ENCODE results near the gene HIGD1A. TPM values are rescaled to one million over a fixed set of nuclear protein-coding genes. Genes with fewer than 3 reads are reported as not detected.
A peak's percentile ranks its signal among the peaks of the same experiment; 100 is the strongest.

The HIGD1A gene
- total and polyA plus RNA-seq, 7 donors: 81.0 to 169 (median 118) TPM

GRCh38 chr3:42831321-42831713, 27.0 kb upstream of the HIGD1A start:
- H3K4me3 ChIP-seq: no peak overlapping the region
- H3K36me3 ChIP-seq (ENCODE audit: insufficient read depth in 1 of 2, low read depth in 1 of 2): no peaks in the 10 kb centered on the region
- peak; percentile 62 for TF ChIP-seq CTCF (IDR thresholded peaks at IDR 0.05)
- peaks cover 4% of the 10 kb centered on the region for H3K4me1 ChIP-seq
- intact Hi-C loops (cut with DNase I): loop anchor here in 1 of 2 donors (2.0 kb wide), 1 partner anchor 49 kb away; no protein-coding TSS in a partner anchor
- H3K27me3 ChIP-seq (ENCODE audit: insufficient read depth in 3 of 3, low read length in 2 of 3): no peaks in the 10 kb centered on the region
- 11 to 14% (median 14%) methylated on average over 3 of the region's 3 CpGs for WGBS, 3 donors
- H3K27ac ChIP-seq: no peak overlapping the region
- peak; percentile 64 to 69 for DNase-seq
- ATAC-seq: peak; percentile 49 to 84 (median 73)
- no peaks in the 10 kb centered on the region for H3K9me3 ChIP-seq

- ATAC-seq: peak in 3 of 4 donors; percentile 46 to 61 (median 57)
- Histone ChIP-seq H3K27me3 (ENCODE audit: insufficient read depth in 3 of 3, low read length in 2 of 3) (no peaks in the 10 kb centered on the region), H3K27ac (no peak overlapping the region), H3K9me3 (no peaks in the 10 kb centered on the region), H3K36me3 (ENCODE audit: insufficient read depth in 1 of 2, low read depth in 1 of 2) (no peaks in the 10 kb centered on the region), H3K4me3 (no peak overlapping the region), H3K4me1 (peaks cover 4% of the 10 kb centered on the region)
- intact Hi-C loops (cut with DNase I): loop anchor here in 1 of 2 donors (2.0 kb wide), 1 partner anchor 50 kb away; no protein-coding TSS in a partner anchor
- no peak for DNase-seq
- TF ChIP-seq CTCF (IDR thresholded peaks at IDR 0.05): no peak
- 33 to 42% (median 33%) methylated on average over 7 of the region's 7 CpGs for whole genome bisulfite sequencing, 3 donors
Measured at GRCh38 chr3:42830437-42831320, 26.4 kb upstream of the HIGD1A start.

GRCh38 chr3:42829628-42830436, 25.5 kb upstream of the HIGD1A start:
- Histone ChIP-seq H3K27me3 (ENCODE audit: insufficient read depth in 3 of 3, low read length in 2 of 3) (no peaks in the 10 kb centered on the region), H3K4me1 (peaks cover 4% of the 10 kb centered on the region), H3K4me3 (no peak overlapping the region), H3K36me3 (ENCODE audit: insufficient read depth in 1 of 2, low read depth in 1 of 2) (no peaks in the 10 kb centered on the region), H3K9me3 (no peaks in the 10 kb centered on the region), H3K27ac (no peak overlapping the region)
- DNase-seq (no peak), ATAC-seq (no peak)
- WGBS, 3 donors: 82 to 85% (median 82%) methylated on average over 5 of the region's 5 CpGs
- intact Hi-C loops (cut with DNase I): loop anchor here in 1 of 2 donors (2.0 kb wide), 1 partner anchor 51 kb away; no protein-coding TSS in a partner anchor
- no peak for TF ChIP-seq CTCF (IDR thresholded peaks at IDR 0.05)

GRCh38 chr3:42829083-42829627, 24.9 kb upstream of the HIGD1A start:
- WGBS, 3 donors: 91 to 93% (median 92%) methylated on average over 5 of the region's 5 CpGs
- no peak for TF ChIP-seq CTCF (IDR thresholded peaks at IDR 0.05)
- peaks cover 4% of the 10 kb centered on the region for H3K4me1 ChIP-seq
- no peaks in the 10 kb centered on the region for H3K27me3 ChIP-seq (ENCODE audit: insufficient read depth in 3 of 3, low read length in 2 of 3)
- H3K27ac ChIP-seq: no peak overlapping the region
- H3K9me3 ChIP-seq: no peaks in the 10 kb centered on the region
- no peaks in the 10 kb centered on the region for H3K36me3 ChIP-seq (ENCODE audit: insufficient read depth in 1 of 2, low read depth in 1 of 2)
- DNase-seq: no peak
- H3K4me3 ChIP-seq: no peak overlapping the region
- ATAC-seq: no peak
- intact Hi-C loops (cut with DNase I): no loop called here

Data from psoas muscle (tissue), 8 donors.